Frontal cortex (tissue), 4 donors: ENCODE measurements around the gene IFT122. TPM values are rescaled to one million over a fixed set of nuclear protein-coding genes. Genes with fewer than 3 reads are reported as not detected.

Experiments
- DNase-seq, 2 donors: peaks; one replicate each; pipeline ENCODE4 v3.0.0; 2012; ENCODE audit warnings: low spot score in 2 of 2
- FAIRE-seq: peaks from 2 replicates; lab custom pipeline; 2012; peaks lifted over from hg19 to GRCh38; lab: Jason Lieb, UNC
- total RNA-seq: library from RNA; depleted of rRNA; stranded (reverse); fragments of >200 nt; gene quantifications from one replicate; pipeline ENCODE4 v1.2.3, GENCODE V29; 2014
- donor health status: control.
- donor health status: control.
- donor health status: control.

Gene IFT122
- total RNA-seq, 1 donor from 2014 or later = 30.2 TPM

GRCh38 chr3:129549006-129549800 is 109.2 kb downstream of the IFT122 start:
- no peak for FAIRE-seq
- no peak for DNase-seq

- DNase-seq (no peak), FAIRE-seq (no peak)
These were observed 109.8 kb downstream of the IFT122 start for GRCh38 chr3:129549805-129550204.

- DNase-seq (peak in 1 of 2 donors; percentile 58), FAIRE-seq (no peak)
These were observed 112.4 kb downstream of the IFT122 start for GRCh38 chr3:129552287-129553050.

DNA sequence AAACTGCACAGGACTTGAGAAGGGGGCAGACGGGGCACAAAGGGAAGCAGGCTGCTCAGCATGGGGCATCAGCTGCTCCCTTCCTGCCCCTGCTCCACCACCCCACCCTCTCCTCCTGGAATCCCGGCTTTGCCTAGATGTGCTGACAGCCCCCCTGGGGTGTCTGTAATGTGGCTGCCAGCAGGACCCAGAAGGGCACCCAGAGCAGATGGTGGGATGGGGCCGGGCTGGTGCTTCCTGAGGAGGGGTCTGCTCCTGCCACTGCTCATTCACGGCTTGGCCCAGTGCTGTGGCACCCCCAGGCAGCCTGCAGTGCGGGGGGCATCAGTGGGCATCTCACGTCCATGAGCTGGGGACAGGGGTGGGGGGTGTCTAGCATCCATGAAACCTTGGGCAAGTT is 113.1 kb downstream of the IFT122 start:
- no peak for FAIRE-seq
- DNase-seq = no peak

DNA sequence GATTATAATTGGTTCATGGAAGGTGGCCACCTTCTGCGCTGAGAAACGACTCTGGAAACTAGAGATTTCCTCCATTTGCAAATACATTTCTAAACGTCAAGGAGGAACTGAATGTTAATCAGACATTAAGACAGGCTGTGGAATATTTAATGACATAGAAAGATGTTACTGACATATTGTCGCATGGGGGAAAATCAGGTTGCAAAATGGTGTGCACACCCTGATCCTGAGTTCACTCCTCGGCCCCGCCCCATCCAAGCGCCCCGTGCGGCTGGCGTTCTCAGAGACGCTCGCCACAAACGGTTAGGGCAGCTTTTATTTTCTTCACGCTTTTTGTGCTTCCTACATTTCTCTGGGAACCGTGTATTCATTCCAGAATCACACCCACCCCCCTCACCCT is 113.7 kb downstream of the IFT122 start:
- DNase-seq (no peak), FAIRE-seq (no peak)

- FAIRE-seq (no peak), DNase-seq (no peak)
These were observed 114.5 kb downstream of the IFT122 start for GRCh38 chr3:129554356-129555152.

DNA sequence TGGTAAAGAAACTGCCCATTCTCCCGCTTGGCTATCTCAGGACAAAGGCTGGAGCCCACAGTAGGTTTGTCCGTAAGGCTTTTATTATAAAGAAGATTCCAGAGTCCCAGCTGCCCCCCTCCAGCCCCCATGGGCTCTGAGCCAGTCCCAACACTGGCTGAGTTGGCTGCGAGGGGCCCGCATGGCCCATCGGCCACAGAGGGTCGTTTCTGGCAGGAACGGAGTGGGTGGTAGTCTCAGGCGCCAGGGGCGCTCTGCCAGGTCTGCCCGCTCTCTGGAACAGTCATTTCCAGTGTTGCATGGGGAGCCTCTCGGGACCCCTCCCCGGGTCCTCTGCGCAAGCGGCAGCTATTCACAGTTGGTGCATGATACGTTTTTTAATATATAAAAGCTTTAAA is 115.1 kb downstream of the IFT122 start:
- no peak for DNase-seq

GRCh38 chr3:129555616-129556357 is 115.8 kb downstream of the IFT122 start:
- DNase-seq (no peak), FAIRE-seq (no peak)

More for the DNA sequence above, 115.1 kb downstream of the IFT122 start:
- no peak for FAIRE-seq

GRCh38 chr3:129556358-129556695 is 116.3 kb downstream of the IFT122 start:
- FAIRE-seq (no peak), DNase-seq (no peak)

DNA sequence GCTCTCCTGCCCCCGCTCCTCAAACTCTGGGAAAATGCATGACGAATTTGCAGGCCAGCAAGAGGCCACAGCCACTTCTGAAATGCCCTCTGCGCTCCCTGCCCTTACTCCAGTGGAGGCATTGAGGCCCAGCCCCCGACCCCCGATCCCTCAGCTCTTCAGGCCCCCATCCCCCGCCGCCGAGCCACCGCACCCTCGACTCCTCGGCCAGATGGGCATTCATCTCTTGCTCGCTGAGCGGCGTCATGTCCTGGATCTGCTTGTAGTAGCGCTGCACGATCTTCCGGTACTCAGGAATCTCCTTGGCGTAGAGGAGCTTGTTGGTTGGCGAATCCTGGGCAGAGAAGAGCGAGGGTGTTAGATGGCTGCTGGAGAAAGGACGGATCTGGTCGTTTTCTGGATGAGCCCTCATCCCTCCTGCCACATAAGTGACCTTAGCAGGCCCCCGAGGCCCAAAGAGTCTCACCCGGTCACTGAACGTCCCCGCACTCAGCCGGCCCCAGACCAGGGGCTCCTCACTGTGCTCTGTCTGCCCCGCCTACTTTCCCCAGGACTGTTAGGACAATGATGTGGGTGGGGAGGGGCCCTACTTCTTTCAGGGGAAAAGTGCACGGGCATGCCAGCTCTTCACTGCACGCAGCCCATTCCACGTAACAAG is 117.0 kb downstream of the IFT122 start:
- DNase-seq = no peak
- no peak for FAIRE-seq

DNA sequence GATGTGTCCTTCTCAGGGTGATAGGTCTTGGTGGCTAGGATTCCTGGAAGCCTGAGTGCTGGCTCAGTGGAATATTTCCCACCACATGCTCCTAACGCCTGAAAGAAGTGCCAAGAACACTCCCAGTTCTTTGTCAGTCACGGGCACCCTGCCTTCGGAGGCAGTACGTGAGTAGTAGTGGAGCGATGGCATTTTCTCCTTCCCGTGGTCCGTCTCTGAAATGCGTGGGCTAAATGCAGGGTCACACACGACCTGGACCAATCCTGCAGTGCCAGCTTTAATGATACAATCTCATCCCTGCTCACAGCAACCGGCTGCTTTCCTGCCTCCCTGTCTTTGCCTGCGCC is 117.5 kb downstream of the IFT122 start:
- FAIRE-seq = no peak
- DNase-seq = no peak

DNA sequence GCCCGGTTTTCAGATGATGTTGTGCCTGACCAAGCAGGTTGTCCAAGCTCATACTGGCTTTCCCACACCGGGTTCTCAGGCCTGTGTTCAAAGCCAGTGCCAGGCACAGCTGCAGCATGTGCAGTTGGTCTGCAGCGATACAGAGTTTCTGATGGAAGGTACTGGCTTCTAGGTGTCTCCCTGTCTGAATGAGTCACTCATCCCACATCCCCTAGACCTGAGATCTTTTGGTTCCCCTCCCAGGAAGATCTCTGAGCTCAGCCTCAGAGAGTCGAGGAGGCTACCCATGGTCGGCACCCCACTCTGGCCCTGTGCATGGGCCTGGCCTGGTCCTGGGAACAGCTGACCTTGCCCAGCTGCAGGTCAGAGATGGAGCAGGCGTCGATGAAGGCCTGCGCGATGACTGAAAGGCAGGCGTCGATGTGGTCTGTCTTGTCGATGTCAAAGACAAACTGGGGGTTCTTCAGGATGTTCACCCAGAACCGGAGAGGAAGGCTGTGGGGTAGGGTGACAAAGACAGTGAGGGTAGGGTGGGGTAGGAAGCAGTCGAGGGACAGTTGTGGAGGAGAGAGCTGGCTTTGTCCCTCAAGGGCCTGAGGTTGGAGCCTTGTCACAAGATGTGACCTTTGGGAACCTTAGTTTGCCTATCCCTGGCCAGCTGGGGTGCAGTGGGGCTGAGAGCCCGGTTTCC is 118.2 kb downstream of the IFT122 start:
- FAIRE-seq = no peak
- DNase-seq = no peak

DNA sequence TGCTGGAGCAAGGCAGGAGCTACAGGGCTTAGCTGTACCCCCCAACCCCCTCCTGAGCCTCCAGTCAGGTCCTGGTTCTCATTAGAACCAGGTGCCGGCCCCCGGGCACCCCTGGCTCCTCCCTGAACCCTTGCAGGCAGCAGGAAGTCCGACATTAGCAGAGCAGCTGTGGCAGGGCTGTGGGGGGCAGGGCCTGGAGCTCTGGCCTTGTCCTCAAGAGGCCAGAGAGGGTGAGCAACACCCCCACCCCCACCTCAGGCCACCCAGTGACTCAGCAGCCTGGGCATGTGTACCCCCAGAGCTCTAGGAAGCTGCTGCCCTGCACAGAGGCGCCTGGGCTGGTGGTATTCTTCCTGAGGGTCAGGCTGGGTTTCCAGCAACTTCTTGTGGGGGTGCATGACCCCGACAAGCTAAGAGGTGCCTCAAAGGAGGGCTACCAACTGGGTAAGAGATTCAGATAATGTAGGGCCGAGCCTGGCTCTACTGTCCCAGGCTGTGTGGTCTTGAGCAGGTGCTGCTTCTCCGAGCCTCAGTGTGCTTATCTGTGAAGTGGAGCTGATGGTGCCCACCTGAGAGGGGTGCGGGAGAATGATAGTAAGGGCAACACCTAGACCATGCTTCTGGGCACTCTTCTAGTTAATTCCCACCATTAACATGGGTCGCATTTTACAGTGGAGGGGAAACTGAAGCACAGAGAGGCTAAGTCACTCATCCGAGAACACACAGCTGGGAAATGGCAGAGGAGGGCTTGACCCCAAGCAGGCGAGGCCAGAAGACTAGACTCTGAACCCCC is 118.9 kb downstream of the IFT122 start:
- FAIRE-seq (no peak), DNase-seq (no peak)

DNA sequence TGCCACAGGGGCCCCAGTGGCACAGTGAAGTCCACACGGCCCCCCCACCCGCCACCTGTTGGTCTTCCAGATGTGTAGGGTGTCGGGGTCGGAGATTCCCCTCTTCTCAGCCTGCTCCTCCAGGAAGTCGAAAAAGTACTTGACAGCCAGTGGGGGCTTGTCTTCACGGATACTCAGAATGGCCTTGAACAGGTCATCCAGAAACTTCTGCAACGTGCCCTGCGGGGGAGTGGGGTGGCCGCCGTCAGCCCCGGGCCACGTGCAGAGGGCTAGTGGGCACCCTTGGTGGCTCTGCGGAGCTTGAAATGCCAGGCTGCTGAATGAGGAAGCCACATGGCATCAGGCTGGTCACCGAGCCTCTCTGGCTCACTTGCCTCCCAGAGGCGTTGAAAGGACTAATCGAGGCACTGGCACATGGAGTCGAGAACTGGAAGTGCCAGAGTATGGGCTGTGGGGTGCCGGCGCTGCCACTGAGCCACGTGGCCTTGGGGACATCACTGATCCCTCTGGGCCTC is 119.6 kb downstream of the IFT122 start:
- DNase-seq (no peak), FAIRE-seq (no peak)

GRCh38 chr3:129560269-129560787 is 120.3 kb downstream of the IFT122 start:
- FAIRE-seq (no peak), DNase-seq (no peak)

DNA sequence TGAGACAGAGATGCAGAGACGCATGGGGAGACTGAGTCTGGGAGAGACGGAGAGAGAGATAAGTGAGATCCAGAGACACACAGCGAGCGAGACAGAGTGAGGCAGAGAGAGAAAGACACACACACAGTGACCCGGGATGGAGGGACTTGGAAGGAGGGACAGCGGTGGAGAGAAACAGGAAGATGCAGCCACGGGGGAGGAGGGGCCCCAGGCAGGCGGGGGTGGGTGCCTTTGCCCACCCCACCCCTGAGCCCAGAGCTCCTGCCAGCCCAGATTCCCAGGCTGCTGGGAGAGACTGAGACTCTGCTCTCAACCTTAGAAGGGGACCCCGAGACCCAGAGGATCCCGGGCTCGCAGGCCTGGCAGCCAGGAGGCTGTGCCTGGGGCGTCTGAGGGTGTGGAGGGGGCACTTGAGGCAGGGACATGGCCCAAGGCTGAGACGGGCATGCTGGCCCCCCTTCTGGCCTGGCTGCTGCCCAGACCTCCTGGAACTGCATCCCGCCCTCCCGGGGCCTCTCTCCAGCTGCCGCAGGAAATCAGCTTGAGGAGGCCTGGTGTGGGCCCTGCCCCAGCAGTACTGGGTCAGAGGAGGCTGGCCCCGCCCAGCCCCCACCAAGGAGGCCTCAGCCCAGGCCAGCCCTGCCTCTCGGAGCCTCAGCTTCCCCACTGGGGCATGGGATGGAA is 121.0 kb downstream of the IFT122 start:
- DNase-seq (peak in 1 of 2 donors; percentile 73), FAIRE-seq (no peak)

DNA sequence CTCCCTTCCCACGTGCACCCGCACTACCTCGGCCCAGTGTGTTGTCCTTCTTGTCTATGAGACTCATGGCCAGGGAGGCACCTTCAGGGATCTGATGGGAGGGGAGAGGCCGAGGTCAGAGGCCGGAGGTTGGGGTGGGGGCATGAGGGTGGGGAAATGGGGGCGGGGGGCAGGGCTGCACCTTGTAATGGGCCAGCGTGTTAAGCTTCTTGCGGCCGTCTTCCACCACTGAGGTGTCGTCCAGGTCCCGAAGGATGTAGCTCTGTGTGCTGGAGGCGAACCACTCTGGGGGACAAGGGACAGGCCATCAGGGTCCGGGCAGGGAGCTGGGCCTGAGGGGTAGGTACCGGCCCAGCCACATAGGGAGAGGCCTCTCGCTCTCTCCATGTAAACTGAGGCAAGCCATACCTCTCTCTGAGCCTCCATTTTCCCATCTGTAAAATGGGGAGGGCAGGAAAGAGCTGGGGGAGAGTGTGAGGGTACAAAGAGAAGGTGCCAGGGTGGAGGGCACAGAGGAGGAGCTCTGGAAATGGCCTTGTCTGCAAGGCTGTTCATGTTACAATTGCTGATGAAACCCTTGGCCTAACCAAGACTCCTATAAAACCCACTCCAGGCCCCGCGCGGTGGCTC is 121.7 kb downstream of the IFT122 start:
- no peak for DNase-seq
- no peak for FAIRE-seq
